Mesothelial cell of epicardium (in vitro differentiated cells): ENCODE measurements around the gene CCDC175. TPM values are rescaled to one million over a fixed set of nuclear protein-coding genes. Genes with fewer than 3 reads are reported as not detected.

Source experiments
- DNase-seq, 2 experiments: peaks; one replicate each; pipeline ENCODE4 v3.0.0; 2021; ENCODE audit warnings: low spot score in 2 of 2; ENCODE audit not compliant: unreplicated experiment in 2 of 2
- H3K27ac Mint-ChIP-seq: 2 replicates; pipeline ENCODE4 v1.8.0; 2021; ENCODE audit warnings: mixed read lengths
- H3K27me3 Mint-ChIP-seq: 2 replicates; pipeline ENCODE4 v1.8.0; 2021; ENCODE audit warnings: low read depth, mixed read lengths
- H3K36me3 Mint-ChIP-seq: 2 replicates; pipeline ENCODE4 v1.8.0; 2021; ENCODE audit warnings: mixed read lengths
- H3K4me1 Mint-ChIP-seq: 2 replicates; pipeline ENCODE4 v1.8.0; 2021; ENCODE audit warnings: mixed read lengths
- H3K4me3 Mint-ChIP-seq: 2 replicates; pipeline ENCODE4 v1.8.0; 2021; ENCODE audit warnings: mild to moderate bottlenecking, moderate library complexity, mixed read lengths
- H3K9me3 Mint-ChIP-seq: 2 replicates; pipeline ENCODE4 v1.8.0; 2021; ENCODE audit warnings: mixed read lengths
- CTCF ChIP-seq: fragments of 200-600 bp; sonication (generic); IDR thresholded peaks from one replicate; pipeline ENCODE4 v1.5.0; 2021; ENCODE audit warnings: antibody characterized with exemption; ENCODE audit not compliant: unreplicated experiment
- total RNA-seq: library from RNA; stranded (reverse); gene quantifications from 3 replicates; pipeline ENCODE4 v1.2.1, GENCODE V29; 2021

CCDC175 gene
- total RNA-seq, 1 donor from 2014 or later: 0.16 TPM

- H3K27me3 Mint-ChIP-seq: peaks cover 13% of the 10 kb centered on the region
- peaks cover 11% of the 10 kb centered on the region for H3K9me3 Mint-ChIP-seq
- H3K4me1 Mint-ChIP-seq: no peaks in the 10 kb centered on the region
- no peak overlapping the region for H3K27ac Mint-ChIP-seq
- peaks cover 29% of the 10 kb centered on the region for H3K36me3 Mint-ChIP-seq
- H3K4me3 Mint-ChIP-seq: no peak overlapping the region
- TF ChIP-seq CTCF: no peak
- DNase-seq: no peak
Measured at GRCh38 chr14:59458486-59458885, 118.1 kb downstream of the CCDC175 start.

- Mint-ChIP-seq H3K9me3 (peaks cover 11% of the 10 kb centered on the region), H3K36me3 (peaks cover 22% of the 10 kb centered on the region), H3K27me3 (no peaks in the 10 kb centered on the region), H3K4me3 (no peak overlapping the region), H3K27ac (no peak overlapping the region), H3K4me1 (no peaks in the 10 kb centered on the region)
- TF ChIP-seq CTCF: no peak
- no peak for DNase-seq
Measured at GRCh38 chr14:59455411-59455810, 121.2 kb downstream of the CCDC175 start.

Other genes starting within 250 kb of the CCDC175 start
- 3.7 to 4.2 TPM (median 3.8 TPM) in 3 replicates for gene GPR135, start 111.4 kb downstream of the CCDC175 start, total RNA-seq
- gene L3HYPDH, start 92.4 kb downstream of the CCDC175 start, total RNA-seq: 27.6 to 31.9 TPM (median 27.9 TPM) in 3 replicates
- gene JKAMP, start 92.3 kb downstream of the CCDC175 start, total RNA-seq: 32.6 to 37.8 TPM (median 34.3 TPM) in 3 replicates